GM04504 (cell line): ENCODE measurements around the gene MUC6.

ENCODE experiments used
- DNase-seq: peaks from one replicate; pipeline ENCODE4 v3.0.0-alpha.2; 2012; ENCODE audit warnings: low read depth

The MUC6 gene, protein sequence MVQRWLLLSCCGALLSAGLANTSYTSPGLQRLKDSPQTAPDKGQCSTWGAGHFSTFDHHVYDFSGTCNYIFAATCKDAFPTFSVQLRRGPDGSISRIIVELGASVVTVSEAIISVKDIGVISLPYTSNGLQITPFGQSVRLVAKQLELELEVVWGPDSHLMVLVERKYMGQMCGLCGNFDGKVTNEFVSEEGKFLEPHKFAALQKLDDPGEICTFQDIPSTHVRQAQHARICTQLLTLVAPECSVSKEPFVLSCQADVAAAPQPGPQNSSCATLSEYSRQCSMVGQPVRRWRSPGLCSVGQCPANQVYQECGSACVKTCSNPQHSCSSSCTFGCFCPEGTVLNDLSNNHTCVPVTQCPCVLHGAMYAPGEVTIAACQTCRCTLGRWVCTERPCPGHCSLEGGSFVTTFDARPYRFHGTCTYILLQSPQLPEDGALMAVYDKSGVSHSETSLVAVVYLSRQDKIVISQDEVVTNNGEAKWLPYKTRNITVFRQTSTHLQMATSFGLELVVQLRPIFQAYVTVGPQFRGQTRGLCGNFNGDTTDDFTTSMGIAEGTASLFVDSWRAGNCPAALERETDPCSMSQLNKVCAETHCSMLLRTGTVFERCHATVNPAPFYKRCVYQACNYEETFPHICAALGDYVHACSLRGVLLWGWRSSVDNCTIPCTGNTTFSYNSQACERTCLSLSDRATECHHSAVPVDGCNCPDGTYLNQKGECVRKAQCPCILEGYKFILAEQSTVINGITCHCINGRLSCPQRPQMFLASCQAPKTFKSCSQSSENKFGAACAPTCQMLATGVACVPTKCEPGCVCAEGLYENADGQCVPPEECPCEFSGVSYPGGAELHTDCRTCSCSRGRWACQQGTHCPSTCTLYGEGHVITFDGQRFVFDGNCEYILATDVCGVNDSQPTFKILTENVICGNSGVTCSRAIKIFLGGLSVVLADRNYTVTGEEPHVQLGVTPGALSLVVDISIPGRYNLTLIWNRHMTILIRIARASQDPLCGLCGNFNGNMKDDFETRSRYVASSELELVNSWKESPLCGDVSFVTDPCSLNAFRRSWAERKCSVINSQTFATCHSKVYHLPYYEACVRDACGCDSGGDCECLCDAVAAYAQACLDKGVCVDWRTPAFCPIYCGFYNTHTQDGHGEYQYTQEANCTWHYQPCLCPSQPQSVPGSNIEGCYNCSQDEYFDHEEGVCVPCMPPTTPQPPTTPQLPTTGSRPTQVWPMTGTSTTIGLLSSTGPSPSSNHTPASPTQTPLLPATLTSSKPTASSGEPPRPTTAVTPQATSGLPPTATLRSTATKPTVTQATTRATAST (N-terminal part only)

DNA sequence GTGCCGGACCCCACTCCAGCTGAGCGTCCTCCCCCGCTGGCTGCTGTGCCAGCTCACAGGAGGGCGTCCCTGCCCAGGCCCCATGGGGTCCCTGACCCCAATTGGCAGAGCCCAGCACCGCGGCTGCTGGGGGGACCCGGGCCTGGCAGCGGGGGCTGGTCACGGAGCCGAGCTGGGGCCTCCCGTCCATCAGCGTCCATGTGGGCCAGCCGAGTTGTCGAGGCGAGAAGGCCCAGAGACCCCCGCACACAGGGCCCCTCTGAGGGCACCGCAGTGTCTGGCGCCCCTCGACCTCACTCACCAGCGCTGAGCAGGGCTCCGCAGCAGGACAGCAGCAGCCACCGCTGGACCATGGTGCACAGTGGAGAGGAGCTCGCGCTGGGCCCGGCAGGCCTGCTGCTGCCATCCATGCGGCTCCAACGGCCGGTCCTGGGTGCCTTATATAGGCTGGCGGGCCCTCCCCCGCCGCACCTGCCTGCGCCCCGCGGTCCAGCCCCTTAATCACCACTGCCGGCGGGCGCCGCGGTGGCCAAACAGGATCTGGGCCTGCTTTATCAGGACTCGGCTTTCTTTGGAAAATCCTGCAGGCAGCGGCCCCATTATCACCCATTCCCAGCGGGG is at the start of gene MUC6:
Gene MUC6, minus strand, starts transcription at position 416 of the 621 bp plus-strand sequence. Its CDS starts 63 bp downstream, at position 353.
- DNase-seq: no peak

DNA sequence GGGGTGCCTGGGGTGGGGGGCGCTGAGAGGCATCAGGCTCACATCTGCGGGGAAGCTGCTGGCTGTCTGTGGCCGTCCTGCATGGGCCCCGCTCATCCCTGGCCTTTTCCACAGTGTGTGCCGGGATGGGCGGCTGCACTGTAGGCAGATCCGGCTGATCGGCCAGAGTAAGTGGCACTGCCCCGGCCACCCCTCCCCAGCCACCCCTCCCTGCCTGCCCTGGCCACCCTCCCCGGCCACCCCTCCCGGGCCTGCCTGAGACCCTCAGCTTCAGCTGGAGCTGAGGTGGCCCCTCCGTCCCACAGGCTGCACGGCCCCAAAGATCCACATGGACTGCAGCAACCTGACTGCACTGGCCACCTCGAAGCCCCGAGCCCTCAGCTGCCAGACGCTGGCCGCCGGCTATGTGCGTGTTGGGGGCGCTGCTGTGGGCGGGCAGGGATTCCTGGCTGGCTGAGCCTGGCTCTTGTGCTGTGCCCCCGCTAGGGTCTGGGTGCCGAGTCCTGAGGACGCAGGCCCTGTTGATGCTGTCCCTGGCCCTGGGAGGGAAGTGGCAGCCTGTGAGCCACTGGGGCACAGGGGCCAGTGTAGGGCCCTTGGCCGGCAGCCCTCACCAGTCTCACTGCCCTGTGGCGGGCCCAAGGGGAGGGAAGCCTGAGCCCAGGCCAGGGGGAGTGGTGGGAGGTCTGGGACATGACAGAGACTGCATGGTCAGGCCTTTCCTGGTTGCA is 49.1 kb upstream of the MUC6 start:
- DNase-seq: no peak

DNA sequence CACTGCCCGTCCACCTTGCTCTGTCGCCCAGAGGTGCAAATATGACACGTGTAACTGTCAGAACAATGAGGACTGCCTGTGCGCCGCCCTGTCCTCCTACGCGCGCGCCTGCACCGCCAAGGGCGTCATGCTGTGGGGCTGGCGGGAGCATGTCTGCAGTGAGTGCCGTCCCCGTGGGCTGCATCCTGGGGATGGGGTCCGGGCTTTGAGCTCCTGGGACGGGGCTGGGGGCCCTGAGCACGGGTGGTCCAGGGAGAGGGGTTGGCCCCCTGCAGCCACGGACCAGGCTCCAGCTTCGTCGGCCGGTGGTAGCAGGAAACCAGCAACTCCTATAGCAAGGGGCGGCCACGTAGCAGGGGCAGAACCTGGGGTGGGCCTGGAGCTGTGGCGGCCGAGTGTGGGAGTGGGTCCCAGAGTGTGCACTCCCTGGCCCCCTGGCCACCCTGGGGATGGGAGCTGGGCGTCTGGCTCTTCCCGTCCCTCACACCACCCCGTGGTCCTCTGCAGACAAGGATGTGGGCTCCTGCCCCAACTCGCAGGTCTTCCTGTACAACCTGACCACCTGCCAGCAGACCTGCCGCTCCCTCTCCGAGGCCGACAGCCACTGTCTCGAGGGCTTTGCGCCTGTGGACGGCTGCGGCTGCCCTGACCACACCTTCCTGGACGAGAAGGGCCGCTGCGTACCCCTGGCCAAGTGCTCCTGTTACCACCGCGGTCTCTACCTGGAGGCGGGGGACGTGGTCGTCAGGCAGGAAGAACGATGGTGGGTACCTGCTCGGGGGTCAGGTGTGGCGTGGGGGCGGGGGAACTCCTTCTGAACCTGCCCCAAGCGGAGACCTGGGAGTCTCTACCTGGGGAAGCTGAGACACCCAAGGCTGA is 48.3 kb upstream of the MUC6 start:
- no peak for DNase-seq

DNA sequence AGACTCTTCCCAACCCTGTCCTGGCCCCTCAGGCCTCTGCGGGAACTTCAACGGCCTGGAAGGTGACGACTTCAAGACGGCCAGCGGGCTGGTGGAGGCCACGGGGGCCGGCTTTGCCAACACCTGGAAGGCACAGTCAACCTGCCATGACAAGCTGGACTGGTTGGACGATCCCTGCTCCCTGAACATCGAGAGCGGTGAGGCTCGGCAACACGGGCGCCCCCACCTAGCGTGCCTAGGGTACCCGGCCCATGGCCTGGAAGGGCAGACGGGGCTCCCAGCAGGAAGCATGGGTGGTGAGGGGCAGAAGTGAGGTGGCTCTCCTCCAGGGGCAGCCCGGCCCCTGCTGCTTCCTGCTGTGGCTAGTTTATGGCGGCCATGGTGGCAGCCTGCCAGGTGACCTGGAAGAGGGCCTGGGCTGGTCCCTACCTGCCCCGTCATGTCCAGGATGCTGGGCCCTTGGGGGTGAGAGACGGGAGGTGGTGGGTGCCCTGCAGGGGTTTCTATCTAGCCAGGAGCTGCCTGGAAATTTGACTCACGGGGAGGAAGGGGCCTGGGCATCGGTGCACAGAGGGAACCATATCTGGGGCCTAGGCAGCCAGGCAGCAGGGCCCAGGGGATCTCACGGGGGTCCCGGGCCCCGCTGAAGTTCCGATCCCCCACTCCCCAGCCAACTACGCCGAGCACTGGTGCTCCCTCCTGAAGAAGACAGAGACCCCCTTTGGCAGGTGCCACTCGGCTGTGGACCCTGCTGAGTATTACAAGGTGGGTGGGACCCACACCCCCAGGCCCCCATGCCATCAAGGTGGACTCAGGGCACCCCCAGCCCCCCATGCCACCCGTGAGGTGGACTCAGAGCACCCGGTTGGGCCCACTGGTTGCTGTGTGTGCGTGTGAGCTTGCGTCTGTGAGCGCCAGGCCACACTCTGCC is 47.4 kb upstream of the MUC6 start:
- no peak for DNase-seq

DNA sequence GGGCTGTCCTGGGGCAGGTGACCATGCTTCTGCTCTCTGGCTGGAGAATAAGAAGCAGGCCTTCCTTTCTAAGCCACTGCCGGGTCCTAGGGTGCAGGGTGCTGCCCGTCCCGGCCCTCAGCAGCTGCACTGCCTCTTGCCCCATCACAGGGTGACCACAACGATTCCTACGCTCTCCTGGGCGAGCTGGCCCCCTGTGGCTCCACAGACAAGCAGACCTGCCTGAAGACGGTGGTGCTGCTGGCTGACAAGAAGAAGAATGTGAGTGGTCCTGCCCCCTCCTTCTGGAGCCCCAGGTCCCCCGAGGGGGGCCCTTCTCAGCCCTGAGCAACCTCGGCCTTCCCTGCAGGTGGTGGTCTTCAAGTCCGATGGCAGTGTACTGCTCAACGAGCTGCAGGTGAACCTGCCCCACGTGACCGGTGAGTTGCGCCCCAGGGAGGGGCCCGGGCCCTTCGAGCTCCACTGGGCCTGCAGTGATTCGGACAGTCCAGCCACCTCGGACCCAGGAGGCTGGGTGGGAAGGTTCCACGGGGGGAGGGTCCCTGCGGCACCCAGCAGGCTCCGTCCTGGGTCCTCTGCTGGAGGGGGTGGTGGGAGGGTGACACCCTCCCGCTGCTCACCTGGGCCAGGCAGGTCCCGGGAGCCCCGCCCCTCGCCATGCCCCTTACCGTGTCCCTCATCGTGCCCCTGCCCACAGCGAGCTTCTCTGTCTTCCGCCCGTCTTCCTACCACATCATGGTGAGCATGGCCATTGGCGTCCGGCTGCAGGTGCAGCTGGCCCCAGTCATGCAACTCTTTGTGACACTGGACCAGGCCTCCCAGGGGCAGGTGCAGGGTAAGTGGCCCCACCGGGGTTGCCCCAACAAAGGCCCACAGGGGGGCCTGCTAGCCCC is 46.5 kb upstream of the MUC6 start:
- DNase-seq: no peak

DNA sequence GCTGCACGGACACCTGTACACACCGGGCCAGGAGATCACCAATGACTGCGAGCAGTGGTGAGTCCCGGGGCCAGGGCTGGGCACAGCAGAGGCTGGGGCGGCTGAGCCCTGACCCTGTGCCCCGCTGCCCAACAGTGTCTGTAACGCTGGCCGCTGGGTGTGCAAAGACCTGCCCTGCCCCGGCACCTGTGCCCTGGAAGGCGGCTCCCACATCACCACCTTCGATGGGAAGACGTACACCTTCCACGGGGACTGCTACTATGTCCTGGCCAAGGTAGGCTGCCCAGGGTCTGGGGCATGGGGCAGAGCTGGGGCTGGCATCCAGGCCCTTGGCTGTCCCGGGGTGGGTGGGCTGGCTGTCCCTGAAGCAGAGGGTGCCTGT is 45.8 kb upstream of the MUC6 start:
- no peak for DNase-seq

DNA sequence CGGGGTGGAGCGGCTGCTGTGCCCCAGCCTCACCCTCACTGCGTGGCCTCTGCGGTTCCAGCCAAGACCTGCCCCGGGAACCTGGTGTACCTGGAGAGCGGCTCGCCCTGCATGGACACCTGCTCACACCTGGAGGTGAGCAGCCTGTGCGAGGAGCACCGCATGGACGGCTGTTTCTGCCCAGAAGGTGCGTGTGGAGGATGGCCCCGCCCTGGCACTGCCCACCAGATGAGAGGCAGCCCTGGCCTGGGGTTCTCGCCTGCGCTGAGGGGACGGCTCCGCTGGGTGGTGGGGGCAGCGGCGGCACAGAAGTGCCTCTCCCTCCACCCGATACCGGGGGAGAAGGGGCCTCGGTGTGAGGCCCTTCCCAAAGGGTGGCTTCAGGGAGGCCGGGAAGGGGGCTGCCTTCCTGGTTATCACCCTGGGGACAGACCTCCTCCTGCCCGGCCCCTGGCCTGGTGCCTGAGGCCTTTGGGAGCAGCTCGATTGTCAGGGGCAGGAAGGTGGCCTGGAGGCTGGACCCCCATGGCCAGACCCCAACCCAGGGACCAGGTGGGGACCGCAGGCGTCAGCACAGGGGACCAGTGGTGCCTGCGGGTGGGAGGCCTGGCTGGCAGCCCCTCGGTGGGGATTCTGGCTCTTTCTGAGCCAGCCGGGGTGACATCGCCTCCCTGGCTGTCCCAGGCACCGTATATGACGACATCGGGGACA is 45.2 kb upstream of the MUC6 start:
- DNase-seq: no peak

DNA sequence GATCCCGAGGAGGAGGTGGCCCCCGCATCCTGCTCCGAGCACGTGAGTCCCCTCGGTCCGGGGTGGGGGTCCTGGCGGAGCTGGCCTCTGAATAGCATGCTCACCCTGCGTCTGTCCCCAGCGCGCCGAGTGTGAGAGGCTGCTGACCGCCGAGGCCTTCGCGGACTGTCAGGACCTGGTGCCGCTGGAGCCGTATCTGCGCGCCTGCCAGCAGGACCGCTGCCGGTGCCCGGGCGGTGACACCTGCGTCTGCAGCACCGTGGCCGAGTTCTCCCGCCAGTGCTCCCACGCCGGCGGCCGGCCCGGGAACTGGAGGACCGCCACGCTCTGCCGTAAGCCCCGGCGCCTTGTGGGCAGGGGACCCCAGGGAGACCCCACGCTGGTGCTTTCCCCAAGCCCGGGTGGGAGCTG is 41.7 kb upstream of the MUC6 start:
- no peak for DNase-seq

DNA sequence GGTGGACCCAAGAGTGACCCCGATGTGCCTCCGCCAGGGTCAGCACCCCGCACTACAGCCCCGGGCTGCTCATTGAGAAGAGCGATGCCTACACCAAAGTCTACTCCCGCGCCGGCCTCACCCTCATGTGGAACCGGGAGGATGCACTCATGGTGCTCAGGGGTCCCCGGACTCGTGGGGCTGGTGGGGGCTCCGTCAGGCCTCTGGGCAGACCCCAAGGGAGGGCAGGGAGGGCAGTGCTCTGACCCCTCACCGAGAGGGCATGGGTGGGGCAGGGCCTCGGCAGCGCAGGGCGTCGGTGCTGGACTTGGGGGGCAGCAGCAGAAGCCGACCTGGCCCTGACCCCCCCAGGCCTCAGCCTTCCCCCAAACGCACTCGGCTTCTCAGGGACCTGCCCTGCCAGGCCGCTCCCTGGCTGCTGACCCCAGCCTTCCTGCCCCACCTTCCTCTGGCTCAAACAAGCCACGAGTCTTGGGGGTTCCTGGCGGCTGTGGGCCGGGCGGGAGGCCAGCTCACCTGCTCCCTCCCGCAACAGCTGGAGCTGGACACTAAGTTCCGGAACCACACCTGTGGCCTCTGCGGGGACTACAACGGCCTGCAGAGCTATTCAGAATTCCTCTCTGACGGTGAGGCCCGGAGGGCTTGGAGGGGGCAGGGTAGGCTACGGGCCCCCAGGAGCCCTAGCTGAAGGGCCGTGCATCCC is 41.0 kb upstream of the MUC6 start:
- DNase-seq: no peak

DNA sequence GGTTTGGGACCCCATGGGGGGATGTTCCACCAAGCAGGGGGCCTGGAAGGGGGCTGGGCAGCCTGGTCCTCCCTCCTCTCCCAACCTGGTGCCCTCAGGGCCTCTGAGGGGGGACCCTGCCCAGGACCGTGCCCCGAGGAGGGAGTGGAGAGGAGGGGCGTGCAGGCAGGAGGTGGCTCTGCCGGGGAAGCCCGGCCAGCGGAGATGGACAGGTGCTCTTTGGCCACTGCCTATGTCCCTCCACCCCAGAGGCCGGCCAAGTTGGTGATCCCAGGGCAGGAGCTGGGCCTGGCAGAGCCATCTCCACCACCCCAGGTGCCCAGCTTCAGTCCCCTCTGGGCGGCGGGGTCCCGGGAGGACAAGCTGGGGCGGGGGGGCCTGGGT is 40.5 kb upstream of the MUC6 start:
- DNase-seq: no peak

DNA sequence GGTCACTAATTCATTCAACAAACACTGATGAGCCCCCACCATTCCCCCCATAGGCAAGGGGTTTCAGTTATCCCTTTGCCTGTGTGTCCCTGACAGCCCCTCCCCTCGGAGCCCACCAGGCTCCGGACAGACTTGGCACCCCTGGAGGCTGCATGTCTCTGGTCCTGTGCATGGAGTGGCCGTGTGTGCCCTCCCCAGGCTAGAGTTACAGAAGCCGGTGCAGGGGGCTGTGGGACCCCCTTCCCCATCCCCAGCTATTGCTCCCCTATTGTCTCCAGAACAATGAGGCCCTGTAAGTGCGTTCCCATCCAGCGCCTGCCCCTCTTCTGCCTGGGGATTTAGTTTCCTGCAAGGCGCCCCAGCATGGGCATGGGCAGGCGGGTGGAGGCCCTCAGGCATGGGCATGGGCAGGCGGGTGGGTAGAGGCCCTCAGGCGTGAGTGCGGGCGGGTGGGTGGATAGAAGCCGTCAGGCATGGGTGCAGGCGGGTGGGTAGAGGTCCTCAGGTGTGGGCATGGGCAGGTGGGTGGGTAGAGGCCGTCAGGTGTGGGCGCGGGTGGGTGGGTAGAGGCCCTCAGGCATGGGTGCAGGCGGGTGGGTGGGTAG is 39.6 kb upstream of the MUC6 start:
- DNase-seq: no peak

DNA sequence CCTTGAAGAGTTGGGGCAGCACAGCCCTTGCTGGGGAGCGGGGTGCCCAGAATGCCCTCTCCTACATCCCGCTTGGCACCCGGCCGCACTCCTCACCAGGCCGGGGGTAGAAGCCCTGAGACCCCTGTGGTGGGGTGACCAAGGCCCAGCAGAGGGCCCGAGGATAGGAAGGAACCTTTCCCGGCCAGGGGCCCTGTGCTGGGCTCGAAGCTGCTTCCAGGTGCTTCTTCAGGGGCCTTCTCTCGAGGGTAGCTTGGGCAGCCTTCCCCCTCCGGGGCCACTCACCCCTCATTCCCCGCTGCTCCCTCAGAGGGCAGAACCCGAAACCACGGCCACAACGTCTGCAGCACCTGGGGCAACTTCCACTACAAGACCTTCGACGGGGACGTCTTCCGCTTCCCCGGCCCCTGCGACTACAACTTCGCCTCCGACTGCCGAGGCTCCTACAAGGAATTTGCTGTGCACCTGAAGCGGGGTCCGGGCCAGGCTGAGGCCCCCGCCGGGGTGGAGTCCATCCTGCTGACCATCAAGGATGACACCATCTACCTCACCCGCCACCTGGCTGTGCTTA is 38.9 kb upstream of the MUC6 start:
- no peak for DNase-seq

DNA sequence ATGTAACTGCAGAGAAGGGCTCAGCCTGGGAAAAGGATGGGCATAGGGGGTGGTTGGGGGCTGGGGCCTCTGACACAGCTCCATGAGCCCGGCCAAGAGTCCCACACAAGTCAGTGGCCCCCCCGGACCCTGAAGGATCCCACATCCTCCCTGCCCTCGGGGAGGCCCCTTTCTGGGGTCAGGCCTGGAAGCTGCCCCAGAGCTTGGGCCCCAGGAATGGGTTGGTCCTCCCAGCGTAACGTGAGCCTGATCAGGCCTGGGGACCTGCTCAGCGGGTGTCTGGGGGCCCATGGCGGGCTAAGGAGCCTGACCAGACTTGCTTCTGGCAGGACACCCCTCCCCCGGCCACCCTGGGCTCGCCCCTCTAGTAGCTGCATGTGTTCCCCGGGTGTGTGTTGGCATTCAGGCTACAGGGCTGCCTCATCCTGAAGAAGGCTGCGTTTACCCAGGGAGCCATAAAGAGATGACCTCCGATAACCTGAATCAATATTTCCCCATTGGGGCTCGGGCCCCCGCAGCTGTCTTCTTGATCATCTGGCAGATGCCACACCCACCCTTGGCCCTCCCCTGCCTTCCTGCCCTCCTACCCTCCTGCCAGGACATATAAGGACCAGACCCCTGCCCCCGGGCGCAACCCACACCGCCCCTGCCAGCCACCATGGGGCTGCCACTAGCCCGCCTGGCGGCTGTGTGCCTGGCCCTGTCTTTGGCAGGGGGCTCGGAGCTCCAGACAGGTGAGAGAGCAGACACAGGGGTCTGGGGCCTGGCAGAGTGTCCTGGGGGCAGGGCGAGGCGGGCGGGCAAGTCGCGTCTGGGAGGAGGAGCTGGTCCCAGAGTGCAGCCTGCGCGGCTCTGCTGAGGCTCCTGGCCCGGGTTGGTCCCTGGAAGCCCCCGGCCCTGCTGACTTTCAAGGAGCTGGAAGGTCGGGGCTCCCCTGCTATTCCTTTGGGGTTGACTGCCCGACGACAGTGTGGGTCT is 38.0 kb upstream of the MUC6 start, which contains the start of gene MUC2:
Gene MUC2, plus strand, starts transcription at position 631 of the 978 bp plus-strand sequence.
- DNase-seq: no peak

DNA sequence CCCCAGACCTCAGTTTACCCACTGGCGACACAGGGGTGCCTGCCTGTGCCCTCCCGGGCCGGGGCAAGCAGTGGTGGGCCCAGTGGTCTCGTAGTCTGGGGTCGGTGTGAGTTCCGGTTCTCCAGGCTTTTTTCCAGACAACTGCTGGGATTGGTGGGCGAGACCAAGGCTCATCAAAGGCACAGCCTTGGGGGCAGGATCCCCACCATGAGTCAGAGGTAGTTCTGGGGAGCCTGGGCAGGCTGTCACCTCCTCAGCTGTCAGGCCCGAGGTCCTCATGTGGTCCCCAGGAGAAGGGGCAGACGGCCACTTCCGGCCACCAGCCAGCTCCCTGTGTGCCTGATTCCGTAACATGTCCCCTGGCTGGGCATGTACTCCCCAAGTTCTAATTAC is 37.3 kb upstream of the MUC6 start:
- no peak for DNase-seq
